Choroid plexus epithelial cell (primary cell): ENCODE measurements around the gene ZNF75A.
A peak's percentile ranks its signal among the peaks of the same experiment; 100 is the strongest.

Experiments used
- DNase-seq: peaks from one replicate; pipeline ENCODE4 v3.0.0-alpha.2; 2010; ENCODE audit warnings: low read depth
- H3K4me3 ChIP-seq: 2 replicates; pipeline ENCODE4 v1.5.1; 2011; ENCODE audit warnings: low read depth, mild to moderate bottlenecking, control low read depth, low read length, moderate library complexity
- CTCF ChIP-seq: conservative IDR thresholded peaks from 2 replicates; pipeline ENCODE4 v1.5.1; 2011; ENCODE audit warnings: low read depth, mild to moderate bottlenecking, control low read depth, inconsistent platforms, low read length, moderate library complexity

The ZNF75A gene

GRCh38 chr16:3355589-3355988 lies 50.3 kb downstream of the ZNF75A start, which contains the start of gene OR2C1:
TSS of gene OR2C1 (plus strand) at chr16:3355889. CDS start at chr16:3355941, 52 bp downstream.
- TF ChIP-seq CTCF, result no peak
- DNase-seq, result no peak

GRCh38 chr16:3356118-3356517 lies 50.8 kb downstream of the ZNF75A start:
- TF ChIP-seq CTCF, result no peak
- H3K4me3 ChIP-seq, result no peak overlapping the region
- no peak for DNase-seq

More at GRCh38 chr16:3355589-3355988, 50.3 kb downstream of the ZNF75A start, which contains the start of gene OR2C1:
- no peak within 1 kb of the TSS for H3K4me3 ChIP-seq

GRCh38 chr16:3358871-3359270 lies 53.6 kb downstream of the ZNF75A start:
- no peak for DNase-seq
- no peak for TF ChIP-seq CTCF
- no peak overlapping the region for H3K4me3 ChIP-seq

- no peak overlapping the region for H3K4me3 ChIP-seq
- no peak for DNase-seq
- TF ChIP-seq CTCF, result no peak
These were observed 57.6 kb downstream of the ZNF75A start for GRCh38 chr16:3362931-3363330.

- no peak overlapping the region for H3K4me3 ChIP-seq
- TF ChIP-seq CTCF, result no peak
- DNase-seq, result no peak
These were observed 58.5 kb downstream of the ZNF75A start for GRCh38 chr16:3363793-3364192.

GRCh38 chr16:3364774-3365427 lies 59.6 kb downstream of the ZNF75A start:
- H3K4me3 ChIP-seq, result peak overlapping the region; percentile 71
- DNase-seq, result peak; percentile 98
- TF ChIP-seq CTCF, result no peak
